Hematopoietic multipotent progenitor cell treated with erythropoietin and hydrocortisone succinate and interleukin-3 and kit ligand, for 8 days (in vitro differentiated cells): ENCODE results near the gene ZACN.
"Not testable (repeated sequence)": the region's sequence is repeated elsewhere in the genome, so short reads cannot be mapped to it uniquely, and the experiment has no call there.

Source experiments
- DNase-seq: peaks from one replicate; pipeline ENCODE4 v3.0.0-alpha.2; 2015

The ZACN gene

DNA sequence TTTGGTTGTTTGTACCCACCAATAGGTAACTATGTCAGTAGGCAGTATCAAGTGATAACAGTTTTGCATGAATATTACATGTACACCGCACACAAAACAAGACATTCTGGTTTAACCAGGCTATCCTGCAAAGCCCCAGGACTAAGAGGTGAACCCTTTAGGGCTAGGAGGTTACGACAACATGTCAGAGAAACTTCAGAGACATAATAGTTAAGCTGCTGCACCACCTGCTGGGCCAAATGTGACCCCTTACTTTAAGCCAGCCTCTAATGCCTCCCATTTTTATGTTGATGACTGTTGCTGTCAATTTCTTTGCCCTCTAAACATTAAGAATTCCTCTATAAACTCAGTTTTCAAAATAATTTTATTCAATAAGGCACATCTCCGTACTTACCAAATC, 22.1 kb upstream of the ZACN start:
- peak; percentile 20 for DNase-seq

- DNase-seq: not testable (repeated sequence)
Measured at GRCh38 chr17:76058264-76058663, 20.7 kb upstream of the ZACN start.

- peak; percentile 9 for DNase-seq
Measured at GRCh38 chr17:76063875-76064546, 15.0 kb upstream of the ZACN start.

- no peak for DNase-seq
Measured at GRCh38 chr17:76065775-76066174, 13.2 kb upstream of the ZACN start.

DNA sequence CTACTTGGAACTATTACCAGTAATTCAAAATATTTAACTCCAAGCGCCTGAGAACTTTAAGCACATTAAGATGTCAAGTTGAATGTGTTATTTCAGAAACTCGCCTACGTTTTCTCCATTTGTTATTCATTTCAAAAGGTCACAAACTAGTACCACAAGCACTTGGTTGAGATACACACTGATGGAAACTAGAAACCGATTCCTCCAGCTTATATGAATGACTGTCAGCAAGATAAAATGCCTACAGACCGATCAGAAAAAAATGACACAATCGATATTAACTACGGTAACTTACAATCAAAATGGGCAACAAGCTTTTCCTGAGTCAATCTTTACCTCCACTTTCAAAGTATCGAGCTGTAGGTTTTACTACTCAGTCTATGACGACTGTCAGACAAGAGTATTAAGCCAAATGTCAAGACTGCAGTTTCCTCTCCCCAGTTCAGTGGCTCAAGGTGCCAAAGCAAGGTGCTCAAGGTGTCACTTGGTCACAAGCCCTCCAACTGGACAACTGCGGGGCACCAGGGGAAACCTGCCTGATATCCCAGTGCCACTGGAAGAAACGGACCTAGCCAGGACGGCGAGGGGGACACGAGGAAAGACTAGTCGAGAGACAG, 7.3 kb upstream of the ZACN start:
- peak; percentile 6 for DNase-seq

- peak; percentile 90 for DNase-seq
Measured at GRCh38 chr17:76072148-76072858, 6.7 kb upstream of the ZACN start, which contains the start of gene SRP68. SRP68 (minus strand) TSS chr17:76072517; CDS start chr17:76072491, 26 bp downstream.

DNA sequence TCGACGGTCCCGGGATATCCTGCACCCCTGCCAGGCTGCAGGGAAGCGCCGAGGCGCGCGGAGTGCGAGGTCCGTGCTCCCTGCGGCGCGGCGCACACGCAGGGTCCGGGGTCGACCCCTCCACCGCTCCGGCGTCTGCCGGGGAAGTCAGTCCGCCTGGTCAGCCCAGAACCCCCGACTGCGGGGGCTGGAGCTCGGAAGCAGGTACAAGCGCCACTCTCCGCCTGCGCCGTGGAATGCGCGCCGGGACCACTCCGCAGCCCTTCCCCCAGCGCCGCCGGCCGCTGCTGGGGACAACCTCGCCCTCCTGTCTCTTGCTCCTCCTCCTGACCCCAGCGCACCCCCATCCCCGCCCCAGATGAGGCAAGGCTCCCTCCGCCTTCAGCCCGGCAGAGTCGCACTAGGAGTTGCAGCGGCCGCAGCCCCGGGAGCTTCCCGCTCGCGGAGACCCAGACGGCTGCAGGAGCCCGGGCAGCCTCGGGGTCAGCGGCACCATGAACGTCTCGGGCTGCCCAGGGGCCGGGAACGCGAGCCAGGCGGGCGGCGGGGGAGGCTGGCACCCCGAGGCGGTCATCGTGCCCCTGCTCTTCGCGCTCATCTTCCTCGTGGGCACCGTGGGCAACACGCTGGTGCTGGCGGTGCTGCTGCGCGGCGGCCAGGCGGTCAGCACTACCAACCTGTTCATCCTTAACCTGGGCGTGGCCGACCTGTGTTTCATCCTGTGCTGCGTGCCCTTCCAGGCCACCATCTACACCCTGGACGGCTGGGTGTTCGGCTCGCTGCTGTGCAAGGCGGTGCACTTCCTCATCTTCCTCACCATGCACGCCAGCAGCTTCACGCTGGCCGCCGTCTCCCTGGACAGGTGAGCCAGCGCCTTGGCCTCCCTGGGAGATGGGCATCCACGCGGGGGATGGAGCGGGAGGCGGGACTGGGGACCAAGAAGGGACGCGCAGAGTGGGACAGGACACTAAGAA, 4.3 kb upstream of the ZACN start, which contains the start of gene GALR2:
Gene GALR2, plus strand, starts transcription at position 392 of the 974 bp plus-strand sequence. Its CDS starts 103 bp downstream, at position 495.
- no peak for DNase-seq

GRCh38 chr17:76075364-76076145, 3.4 kb upstream of the ZACN start:
- DNase-seq: peak; percentile 42

DNA sequence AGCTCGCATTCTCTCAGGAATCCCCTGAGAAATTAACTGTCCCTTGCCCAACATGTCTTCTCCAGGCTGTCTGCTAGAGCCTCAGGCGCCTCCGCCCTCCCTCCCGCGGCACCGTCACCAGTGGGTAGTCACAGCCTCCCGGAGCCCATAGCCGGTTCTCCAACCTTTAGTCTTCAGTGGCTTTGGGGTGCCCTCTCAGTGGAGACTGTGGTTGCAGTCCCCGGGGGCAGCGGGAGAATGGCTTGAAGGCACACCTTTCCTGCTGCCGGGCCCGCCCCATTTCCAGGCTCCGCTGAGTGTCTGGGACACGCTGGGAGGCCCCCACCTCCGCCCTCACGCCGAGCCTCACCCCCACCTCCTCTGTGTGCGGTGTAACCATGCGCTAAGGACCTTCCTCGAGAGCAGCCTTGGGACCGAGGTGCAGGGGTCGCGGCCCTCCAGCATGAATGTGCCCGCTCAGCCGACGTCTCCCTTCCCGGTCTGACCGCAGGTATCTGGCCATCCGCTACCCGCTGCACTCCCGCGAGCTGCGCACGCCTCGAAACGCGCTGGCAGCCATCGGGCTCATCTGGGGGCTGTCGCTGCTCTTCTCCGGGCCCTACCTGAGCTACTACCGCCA, 2.7 kb upstream of the ZACN start:
- no peak for DNase-seq

- no peak for DNase-seq
Measured at GRCh38 chr17:76076765-76077583, 2.0 kb upstream of the ZACN start.

DNA sequence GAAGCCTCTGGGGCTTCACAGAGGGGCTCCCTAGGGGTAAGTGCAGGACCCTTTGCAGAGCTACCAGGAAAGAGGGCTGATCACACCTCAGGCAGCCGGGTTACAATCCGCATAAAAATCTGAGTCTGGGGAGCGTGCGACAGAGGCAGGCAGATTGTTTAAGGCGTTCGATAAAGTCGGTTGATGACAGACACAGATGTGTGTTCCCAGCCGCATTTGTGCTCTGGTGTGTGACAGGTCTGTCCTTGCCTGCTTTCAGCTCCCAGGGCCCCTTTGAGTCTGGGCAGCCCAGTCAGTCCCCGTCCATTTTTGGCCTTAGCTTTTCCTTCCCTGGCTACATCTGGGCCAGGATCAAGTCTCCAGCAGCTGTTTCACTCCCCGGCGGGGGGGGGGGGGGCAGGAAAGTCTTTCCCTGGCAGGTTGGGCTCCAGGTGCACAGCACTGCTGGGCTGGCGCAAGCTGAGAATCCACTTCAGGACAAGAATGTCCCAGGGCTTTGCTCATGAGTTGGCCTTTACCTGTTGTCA, 1.3 kb upstream of the ZACN start:
- no peak for DNase-seq

DNA sequence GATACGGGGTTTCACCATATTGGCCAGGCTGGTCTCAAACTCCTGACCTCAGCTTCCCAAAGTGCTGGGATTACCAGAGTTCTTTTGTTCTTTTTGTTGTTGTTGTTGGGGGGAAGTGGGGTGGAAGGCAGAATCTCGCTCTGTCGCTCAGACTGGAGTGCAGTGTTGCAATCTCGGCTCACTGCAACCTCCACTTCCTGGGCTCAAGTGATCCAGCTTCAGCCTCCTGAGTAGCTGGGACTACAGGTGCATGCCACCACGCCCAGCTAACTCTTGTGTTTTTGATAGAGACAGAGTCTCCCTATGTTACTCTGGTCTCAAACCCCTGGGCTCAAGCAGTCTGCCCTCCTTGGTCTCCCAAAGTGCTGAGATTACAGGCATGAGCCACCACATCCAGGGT, 612 bp upstream of the ZACN start:
- not testable (repeated sequence) for DNase-seq

DNA sequence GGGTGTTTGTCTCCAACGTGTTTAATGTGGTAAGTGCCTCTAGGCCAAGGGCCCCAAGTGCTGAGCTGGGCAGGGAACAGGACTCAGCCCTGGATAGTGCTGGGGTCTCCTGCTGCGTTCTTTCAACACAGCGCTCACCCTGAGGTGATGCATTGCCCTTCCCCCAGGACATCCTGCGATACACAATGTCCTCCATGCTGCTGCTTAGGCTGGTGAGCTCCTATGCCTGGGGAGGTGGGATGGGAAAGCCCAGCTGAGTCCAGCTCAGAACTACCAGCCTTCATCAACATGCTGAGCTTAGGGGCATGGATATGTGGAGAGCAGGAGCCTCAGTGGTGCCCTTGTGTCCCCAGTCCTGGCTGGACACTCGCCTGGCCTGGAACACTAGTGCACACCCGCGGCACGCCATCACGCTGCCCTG, 563 bp downstream of the ZACN start:
- no peak for DNase-seq

DNA sequence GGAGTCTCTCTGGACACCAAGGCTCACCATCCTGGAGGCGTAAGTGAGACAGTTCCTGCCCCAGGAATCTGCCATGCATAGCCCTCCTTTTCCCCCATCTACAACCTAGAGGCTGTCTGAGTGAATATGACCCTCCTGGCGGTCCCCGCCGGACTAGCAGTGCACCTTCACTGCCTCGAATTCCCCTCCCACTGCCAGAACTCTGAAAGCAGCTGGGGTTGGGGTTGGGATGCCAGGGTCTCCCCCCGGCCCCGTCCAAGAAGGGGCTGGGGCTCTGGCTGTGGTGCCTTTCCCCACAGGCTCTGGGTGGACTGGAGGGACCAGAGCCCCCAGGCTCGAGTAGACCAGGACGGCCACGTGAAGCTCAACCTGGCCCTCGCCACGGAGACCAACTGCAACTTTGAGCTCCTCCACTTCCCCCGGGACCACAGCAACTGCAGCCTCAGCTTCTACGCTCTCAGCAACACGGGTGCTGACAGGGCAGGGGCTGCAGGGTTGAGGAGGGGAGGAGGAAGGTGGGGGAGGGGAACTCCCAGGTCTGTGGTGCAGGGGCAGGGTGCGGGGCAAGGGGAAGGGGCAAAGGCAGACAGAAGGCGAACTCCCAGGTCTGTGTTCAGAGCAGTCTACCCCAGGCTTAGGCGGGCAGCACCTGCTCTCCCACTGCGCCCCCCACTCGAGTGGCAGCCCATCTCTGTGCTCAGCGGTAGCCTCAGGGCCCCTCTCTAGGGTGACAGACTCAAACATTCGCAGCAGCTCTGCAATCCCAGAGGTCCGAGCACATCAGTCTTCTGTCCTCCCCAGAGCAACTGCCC, 1.2 kb downstream of the ZACN start:
- DNase-seq: peak; percentile 10

DNA sequence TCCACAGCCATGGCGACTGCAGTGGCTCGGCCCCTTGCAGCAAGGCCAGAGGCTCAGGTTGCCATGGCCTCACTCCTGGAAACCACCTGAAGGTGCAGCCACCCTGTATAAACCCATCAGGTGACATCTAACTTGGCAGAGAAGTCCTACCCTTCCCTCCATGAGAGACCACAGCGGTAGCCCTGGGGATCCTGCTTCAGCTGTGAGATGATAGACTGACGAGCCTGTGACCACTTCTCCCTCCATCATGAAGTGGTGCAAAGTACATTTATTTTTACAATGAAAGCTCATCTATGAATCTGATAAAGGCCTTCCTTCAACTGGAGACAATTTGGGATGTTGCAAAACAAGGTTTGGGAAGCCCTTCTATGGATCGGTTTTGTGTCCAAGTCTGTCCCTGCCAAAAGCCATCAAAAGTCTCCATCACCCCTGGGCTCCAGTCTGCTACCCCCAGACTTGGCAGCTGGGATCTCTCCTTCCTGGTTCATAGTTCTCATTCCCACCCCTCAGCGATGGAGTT, 1.8 kb downstream of the ZACN start:
- DNase-seq: peak; percentile 9

GRCh38 chr17:76081295-76082210, 2.6 kb downstream of the ZACN start:
- no peak for DNase-seq

DNA sequence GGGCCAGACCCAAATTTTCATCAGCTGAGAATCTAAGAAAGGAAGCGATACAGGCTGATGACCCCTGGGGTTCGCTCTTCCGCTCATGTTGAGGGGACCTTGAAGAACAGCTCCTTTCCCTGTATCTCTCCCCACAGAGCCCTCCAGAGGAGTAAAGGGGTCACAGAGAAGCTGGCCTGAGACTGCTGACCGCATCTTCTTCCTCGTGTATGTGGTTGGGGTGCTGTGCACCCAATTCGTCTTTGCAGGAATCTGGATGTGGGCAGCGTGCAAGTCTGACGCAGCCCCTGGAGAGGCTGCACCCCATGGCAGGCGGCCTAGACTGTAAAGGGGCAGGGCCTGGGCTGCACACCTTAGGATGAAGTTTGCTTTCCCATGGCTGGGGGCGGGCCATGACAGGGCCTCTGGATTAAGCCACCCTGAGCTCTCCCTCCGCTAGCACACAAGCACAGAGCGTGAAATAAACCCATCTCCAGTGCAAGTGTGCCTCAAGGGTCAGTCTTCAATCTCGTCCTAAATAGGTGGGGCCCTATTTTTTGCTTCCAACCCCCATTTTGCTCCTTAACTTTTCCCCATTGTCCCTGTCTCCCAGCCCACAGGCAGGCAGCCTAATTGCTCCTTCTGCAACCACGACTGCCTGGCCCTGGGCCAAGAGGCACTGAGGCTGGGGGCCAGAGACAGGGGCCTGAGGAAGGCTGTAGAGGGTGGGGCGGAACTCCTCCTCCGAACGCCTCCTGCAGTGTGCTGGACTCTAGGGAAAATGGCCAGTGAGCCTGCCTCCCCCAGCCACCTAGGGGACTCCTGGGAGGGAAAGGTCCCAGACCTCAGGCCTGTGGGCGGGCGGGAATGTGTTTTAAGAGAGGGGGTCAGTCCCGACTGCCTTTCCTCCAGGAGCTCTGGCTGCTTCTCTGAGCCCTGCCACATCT, 3.6 kb downstream of the ZACN start:
- no peak for DNase-seq
